LNCAP (cell line): ENCODE data around the gene KLF15.

Experiments used
- CTCF ChIP-seq: fragments of 450-650 bp; IDR thresholded peaks from 2 replicates; pipeline ENCODE4 v1.5.1; 2017; ENCODE audit warnings: mild to moderate bottlenecking

KLF15 gene

GRCh38 chr3:126392246-126392645 is 35.0 kb upstream of the KLF15 start:
- TF ChIP-seq CTCF, result no peak

- TF ChIP-seq CTCF, result no peak
Measured at GRCh38 chr3:126391631-126392030, 34.4 kb upstream of the KLF15 start.

- TF ChIP-seq CTCF, result no peak
Measured at GRCh38 chr3:126390751-126391150, 33.5 kb upstream of the KLF15 start.

GRCh38 chr3:126390201-126390600 is 33.0 kb upstream of the KLF15 start:
- TF ChIP-seq CTCF, result no peak

GRCh38 chr3:126389794-126390146 is 32.6 kb upstream of the KLF15 start:
- no peak for TF ChIP-seq CTCF

GRCh38 chr3:126389112-126389793 is 32.0 kb upstream of the KLF15 start:
- TF ChIP-seq CTCF, result peak; percentile 98

- no peak for TF ChIP-seq CTCF
Measured at GRCh38 chr3:126381966-126382365, 24.8 kb upstream of the KLF15 start.
